ENCODE data around the gene UBE2V1.

DNA sequence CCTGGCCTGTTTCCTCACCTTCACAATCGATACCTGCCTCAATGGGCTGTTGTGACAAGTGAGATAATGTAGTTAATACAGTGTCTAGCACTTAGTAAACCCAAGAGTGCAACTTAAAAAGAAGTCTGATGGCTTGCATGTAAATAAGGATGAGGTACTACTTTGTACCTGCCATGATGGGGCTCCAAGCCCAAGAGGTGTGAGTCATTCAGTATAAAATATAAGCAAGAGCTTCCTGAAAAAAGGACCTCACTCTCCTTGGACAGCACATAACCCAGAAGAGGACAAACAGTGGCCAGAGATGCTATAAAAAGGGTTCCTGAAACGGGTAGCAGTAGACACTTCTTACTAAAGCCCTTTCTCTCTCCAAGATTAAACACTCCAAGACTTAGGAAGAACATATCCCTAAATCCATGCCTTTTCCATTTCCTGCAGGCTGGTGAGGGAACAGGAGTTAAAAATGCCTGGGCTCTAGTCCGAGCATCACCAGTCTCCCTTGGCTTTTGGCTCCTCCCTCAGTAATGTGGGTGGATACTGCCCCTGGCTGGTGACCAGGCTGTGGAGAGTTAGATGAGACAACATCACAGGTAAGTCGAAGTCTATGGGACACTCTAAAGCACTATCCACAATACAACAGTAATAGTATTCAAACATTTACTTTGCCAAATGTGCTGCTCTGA lies 4.3 kb downstream of the UBE2V1 start:
- TF ChIP-seq, protein P1, sequence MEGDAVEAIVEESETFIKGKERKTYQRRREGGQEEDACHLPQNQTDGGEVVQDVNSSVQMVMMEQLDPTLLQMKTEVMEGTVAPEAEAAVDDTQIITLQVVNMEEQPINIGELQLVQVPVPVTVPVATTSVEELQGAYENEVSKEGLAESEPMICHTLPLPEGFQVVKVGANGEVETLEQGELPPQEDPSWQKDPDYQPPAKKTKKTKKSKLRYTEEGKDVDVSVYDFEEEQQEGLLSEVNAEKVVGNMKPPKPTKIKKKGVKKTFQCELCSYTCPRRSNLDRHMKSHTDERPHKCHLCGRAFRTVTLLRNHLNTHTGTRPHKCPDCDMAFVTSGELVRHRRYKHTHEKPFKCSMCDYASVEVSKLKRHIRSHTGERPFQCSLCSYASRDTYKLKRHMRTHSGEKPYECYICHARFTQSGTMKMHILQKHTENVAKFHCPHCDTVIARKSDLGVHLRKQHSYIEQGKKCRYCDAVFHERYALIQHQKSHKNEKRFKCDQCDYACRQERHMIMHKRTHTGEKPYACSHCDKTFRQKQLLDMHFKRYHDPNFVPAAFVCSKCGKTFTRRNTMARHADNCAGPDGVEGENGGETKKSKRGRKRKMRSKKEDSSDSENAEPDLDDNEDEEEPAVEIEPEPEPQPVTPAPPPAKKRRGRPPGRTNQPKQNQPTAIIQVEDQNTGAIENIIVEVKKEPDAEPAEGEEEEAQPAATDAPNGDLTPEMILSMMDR (conservative IDR thresholded peaks at IDR 0.05; ENCODE audit: low read depth, low read length): no peak
- no peak for TF ChIP-seq EZH2 (IDR thresholded peaks at IDR 0.05; ENCODE audit: low read length, unreplicated experiment)
